ENCODE results near the gene TANC1.

TANC1 gene

DNA sequence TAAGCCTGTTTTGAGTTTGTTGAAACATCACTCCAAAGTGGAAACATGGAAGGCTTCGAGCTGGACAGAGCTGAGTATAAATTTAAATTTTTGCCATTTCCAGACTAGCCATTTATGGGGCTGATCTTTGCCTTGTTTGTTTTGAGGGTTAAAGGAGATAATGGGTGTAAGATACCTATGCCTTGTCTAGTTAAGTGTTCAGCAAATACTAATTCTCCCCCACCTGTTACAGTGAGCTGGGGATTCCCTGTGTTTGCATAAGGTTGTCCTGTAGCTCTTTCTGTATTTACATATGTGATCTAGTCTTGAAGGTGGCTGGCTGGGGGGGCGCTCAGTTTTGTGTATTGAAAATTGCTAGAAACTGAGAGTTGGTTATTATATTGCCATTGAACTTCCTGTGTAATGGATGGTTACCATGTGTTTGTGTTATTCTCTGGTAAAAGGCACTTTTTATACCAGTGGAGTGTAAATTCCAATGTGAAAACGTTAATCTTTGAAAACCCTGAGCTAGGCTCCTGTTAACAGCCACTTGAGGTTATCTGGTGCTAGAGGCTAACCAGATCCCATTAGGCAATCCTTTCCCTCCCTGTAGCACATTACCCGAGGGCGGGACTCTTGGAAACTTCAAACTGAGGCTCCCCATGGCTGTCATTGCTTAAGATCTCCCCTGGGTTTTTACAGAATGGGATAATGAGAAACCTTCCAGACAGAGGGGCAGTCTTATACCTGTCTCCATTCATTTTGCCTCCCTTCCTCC is 26.7 kb downstream of the TANC1 start:
- no peak for DNase-seq (ENCODE audit: low read depth in 2 of 2)

DNA sequence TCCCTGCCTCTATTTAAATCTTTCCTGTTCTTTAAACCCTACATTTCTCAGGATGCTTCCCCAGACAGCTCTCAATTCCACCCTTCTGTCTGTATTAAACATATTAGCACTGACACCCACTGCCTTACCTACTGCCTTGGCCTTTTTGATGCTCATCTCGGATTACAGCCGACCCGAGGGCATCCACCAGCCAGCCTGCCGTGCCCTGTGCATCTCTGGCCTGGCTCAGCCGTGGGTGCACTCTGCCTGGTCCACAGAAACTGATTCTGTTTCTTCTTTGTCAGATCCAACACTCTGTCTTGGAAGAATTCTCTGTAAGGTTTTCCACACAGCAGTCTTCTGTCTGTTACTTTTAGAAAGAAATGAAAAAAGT is 27.2 kb downstream of the TANC1 start:
- DNase-seq (ENCODE audit: low read depth in 2 of 2): no peak

DNA sequence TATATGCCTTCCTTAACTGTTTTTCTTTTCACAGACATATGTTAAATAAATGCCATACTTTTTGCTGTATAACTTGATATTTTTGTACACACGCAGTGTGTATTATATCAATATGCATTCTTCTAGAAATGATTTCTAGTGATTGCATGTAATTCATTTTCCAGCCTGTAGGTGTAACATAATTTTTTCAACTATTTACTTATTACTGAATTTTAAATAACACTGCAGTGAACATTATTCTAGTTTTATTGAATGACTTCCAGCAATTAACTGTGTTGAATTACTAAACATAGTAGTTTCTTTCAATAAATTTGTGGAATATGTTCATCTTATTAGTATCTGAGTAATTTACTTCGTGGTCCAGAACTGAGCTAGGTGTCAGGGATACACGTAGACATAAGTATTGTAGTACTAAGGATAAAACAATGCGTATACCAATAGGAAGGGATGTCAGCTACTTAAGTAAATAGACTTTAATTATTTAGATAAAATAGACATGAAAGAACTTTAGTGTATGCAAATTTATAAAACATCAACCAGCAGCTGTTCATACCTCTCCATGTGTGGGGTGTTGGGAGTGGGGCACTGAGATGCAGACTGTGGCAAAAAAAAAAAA is 28.0 kb downstream of the TANC1 start:
- no peak for DNase-seq (ENCODE audit: low read depth in 2 of 2)

DNA sequence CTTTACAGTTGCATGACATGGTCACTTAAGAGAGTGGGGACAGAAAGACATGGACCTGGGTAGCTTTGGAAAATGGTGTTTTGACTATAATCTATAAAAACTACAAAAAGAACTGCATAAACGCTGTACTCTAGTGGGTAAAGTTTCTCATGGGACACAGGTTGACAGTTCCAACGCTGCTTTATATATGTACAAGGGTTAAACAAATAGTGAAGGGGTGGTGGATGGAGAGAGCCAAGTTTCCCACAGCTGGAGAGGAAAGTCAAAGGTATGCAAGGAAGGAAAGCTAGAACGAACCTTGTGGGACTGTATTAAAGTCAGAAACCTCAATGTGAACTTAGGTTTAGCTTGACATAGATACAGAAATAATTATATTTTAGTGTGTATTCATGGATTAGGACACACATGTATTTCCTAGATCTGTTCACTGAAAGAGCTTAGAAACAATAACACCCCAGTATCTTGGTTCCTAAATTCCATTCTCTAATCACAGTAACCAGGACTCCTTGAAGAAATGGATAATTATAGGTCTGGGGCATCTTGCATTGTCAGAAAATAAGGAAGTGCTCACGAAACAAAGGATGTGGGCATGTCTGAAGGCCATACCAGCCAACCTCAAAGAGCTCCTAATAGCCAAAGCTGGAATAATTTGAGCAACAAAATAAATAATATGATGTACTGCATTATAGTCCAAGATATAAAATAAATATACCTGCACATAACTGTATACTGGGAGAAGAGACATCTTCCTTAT is 28.8 kb downstream of the TANC1 start:
- DNase-seq (ENCODE audit: low read depth in 2 of 2): no peak

DNA sequence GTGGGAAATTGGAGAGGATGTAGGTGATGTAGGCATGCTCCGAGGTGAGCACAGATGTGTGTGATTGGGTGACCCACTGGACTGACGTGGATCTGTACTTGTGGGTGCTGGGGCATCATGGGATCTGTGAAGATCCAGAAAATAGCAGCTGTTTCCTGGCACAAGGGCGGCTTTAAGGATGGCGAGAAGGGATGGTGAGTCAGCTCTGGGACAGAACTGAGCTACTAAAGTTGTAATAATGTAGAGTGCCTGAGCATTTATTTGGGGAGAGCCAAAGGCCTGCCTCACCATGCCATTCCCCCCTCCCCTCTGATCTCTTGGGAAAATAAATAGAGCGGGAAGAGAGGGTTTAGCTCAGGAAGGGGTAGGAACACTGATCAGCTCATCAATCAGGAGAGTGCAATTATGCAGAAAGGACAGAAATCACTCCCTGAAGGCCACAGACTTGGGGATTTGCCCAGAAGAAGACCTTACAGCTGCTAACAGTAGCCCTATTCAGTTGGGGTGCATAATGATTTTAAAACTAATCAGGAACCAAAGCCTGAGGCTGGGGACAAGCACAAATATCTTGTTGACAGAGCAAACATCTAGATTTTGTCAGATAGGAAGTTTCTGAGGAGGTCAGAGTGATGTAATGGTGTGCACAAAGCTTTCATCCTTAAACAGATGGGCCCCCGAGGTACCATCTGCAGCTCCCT is 30.3 kb downstream of the TANC1 start:
- DNase-seq (ENCODE audit: low read depth in 2 of 2): no peak

DNA sequence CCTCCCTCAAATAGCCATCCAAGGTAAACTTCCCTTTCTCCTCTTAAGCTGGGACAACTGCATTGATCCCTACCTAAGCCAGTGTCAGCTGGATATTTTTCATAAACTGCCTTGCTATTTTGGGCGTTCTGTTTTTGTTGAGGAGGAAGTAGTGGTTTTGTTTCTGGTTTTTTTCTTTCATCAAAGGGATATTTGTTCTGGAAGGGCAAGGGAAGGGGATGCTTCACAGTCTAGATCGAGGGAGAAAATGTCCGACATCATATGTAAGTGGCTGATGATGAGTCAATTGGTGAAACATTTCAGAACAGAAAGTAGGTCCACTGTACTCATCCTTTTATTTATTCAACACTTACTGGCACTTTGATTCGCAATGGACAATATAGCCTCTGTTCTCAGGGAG is 31.0 kb downstream of the TANC1 start:
- no peak for DNase-seq (ENCODE audit: low read depth in 2 of 2)

DNA sequence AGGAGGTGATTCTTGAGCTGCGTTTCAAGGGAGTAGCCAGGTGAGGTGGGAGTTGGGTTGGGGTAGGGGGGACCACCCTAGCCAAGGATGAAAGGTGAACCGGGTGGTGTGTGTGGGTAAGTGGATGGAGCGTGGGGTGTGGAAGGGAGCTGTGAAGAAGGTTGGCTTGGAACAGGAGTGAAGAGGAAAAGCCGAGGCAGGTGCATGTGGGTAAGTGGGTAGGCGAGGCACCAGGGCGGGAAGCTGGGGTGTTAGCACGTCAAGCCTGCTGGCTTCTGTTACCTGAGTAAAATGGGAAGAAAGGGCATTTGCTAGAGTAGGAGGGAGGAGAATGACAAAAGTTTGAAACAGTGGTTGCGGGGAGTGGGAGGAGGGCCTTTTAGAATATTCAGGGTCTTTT is 31.6 kb downstream of the TANC1 start:
- no peak for DNase-seq (ENCODE audit: low read depth in 2 of 2)

DNA sequence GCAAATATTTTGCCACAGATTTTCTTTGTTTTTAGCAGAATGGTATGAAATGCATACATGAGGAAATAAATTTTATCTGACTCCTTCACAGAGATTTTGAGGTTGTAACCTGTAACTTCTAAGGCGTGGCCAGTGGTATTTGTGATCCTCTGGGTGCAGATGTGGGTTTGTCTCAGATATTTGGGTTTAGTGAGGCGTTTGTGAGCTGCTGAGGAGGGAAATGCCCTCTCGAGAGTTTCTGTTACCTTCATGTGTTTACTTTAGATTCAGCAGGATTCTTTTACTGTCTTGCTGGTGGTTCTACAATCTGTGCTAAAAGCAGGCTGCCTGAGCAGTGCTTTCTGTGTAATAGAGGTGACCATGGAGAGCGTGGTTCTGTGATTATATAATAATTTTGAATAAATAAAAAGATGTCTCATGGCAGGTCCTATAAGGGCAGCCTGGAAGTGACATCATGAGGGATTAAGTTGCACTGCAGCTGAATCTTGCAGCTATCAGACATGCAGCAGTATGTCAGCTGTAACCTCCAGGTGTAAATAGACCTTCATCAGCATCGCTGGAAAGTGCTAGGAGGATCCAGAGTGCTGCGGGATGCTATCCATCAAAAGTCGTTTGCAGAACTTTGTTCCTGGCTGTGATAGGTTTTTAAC is 34.1 kb downstream of the TANC1 start:
- DNase-seq (ENCODE audit: low read depth in 2 of 2): no peak

DNA sequence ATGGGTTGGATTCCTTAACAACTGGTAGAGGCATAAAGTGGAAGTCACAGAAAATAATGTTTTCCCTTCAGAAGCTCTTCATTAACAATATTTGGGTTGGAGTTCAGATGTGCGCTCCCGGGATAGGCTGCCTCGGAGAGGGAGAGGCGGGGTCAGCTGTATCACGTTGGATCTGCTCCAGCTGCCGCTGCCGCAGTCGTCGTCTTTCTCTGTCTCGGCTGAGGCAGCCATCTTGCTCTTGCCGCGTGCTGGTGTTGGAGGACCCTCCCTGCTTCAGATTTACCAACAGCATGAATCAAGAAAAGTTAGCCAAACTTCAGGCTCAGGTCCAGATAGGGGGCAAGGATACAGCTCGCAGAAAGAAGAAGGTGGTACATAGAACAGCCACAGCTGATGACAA is 35.1 kb downstream of the TANC1 start:
- DNase-seq (ENCODE audit: low read depth in 2 of 2): no peak

DNA sequence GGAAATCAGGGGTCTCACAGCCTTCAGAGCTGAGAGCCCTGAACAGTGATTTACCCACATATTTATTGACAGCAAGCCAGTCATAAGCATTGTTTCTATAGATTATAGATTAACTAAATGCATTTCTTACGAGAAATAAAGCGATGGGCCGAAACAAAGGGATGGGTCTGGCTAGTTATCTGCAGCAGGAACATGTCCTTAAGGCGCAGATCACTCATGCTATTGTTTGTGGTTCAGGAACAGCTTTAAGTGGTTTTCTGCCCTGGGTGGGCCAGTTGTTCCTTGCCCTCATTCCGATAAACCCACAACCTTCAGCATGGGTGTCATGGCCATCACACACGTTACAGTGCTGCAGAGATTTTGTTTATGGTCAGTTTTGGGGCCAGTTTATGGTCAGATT is 36.4 kb downstream of the TANC1 start:
- DNase-seq (ENCODE audit: low read depth in 2 of 2): no peak

DNA sequence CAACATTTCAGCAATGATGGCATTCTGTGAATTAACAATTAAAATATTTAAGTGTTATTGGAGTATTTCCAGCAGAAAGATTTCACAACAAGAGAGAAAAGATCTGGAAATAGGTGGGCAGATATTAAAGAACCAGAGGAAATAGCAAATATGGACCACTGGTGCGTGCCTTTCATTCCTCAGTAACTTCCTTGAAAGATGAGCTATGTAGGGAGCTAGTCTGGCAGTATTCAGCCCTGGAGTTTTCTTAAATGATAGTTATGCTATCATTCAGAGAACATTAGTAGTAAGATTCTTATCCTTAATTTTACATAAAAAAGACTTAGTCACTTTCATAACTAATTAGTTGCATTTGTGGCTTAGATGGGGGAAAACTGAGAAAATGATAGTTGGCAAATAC is 41.5 kb downstream of the TANC1 start:
- DNase-seq (ENCODE audit: low read depth in 2 of 2): no peak

DNA sequence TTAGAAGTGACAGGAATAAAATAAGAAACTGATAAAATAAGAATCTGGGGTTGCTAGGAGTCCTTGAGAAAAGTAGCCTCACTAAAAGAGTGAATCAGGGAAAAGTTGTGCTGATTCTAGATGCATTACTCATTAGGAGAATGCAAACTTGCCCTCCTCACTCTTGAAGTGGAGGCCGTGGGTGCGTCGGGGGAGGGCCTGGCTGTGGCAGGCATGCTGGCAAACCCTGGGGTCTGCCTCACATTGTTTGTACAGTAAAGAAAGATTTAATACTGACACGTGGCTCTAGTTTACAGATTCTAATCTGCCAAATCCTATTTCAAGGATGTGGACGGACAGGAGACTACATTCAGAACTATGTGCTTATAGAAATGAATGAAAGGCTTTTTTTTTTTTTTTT is 41.9 kb downstream of the TANC1 start:
- no peak for DNase-seq (ENCODE audit: low read depth in 2 of 2)

DNA sequence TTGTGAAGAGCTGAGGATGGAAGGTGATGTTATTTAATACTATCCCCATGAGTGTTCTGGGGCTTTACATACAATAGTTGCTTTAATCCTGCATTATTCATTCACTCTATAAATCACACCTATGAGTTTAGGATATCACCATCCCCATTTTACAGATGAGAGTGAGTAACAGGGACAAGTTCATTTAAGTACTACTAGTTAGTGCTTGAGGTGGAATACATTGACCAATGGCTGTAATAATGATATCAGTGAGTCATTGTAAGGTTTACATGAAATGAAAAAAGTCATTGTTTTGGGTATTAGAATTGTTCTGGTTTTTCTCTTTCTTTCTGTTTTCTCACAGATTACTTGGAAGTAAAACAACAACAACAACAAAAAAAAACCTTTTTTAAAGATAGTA is 42.5 kb downstream of the TANC1 start:
- no peak for DNase-seq (ENCODE audit: low read depth in 2 of 2)

DNA sequence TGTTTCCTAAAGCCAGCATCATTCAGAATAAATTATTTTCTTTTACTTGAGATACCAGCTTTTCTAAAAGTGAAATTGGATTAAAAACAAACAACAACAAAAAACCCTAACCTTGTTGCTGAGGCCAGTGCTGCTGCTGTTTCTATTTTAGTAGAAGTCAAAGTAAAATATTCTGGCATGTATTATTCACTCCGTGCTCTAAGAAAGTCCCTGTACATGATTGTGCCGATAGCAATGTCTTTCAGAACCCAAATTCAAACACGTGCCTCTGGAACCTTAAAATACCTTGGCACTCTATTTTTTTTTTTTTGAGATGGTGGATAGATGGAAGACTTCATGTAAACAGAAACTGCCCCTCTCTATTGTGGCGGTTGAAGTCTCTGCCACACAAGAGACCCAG is 43.7 kb downstream of the TANC1 start:
- DNase-seq (ENCODE audit: low read depth in 2 of 2): no peak

DNA sequence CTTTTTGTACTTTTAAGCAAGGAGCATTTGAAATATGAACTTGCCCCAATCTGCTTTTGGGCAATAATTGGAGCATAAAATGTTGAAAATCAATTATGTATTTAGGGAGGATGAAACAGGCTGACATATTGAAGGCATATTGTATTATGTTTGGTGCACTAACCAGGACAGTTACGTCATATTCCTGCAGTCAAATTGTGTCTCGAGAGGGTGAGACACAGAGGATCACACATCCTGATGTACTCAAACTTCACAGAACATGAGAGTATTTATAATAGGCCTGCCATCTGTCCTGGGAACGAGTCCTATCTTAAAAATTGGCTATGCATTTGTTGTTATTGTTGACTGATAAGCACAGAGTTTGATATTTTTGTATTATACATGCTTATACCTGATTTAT is 44.7 kb downstream of the TANC1 start:
- no peak for DNase-seq (ENCODE audit: low read depth in 2 of 2)

DNA sequence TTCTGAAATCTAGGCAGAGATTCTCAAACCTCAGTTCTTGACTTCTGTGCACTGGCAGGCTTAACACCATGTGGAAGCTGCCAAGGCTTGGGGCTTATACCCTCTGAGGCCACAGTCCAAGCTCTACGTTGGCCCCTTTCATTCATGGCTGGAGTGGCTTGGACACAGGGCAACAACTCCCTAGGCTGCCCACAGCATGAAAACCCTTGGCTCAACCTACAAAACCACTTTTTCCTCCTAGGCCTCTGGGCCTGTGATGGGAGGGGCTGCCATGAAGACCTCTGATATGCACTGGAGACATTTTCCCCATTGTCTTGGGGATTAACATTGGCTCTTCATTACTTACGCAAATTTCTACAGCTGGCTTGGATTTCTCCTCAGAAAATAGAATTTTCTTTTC is 46.7 kb downstream of the TANC1 start:
- no peak for DNase-seq (ENCODE audit: low read depth in 2 of 2)

DNA sequence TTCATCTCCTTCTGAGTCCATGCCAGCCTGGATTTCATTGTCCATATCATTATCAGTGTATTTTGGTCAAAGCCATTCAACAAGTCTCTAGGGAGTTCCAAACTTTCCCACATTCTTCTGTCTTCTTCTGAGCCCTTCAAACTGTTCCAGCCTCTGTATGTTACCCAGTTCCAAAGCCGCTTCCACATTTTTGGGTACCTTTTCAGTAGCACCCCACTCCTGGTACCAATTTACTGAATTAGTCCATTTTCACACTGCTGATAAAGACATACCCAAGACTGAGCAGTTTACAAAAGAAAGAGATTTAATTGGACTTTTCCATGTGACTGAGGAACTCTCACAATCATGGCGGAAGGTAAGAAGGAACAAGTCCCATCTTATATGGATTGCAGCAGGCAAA is 47.4 kb downstream of the TANC1 start:
- no peak for DNase-seq (ENCODE audit: low read depth in 2 of 2)

DNA sequence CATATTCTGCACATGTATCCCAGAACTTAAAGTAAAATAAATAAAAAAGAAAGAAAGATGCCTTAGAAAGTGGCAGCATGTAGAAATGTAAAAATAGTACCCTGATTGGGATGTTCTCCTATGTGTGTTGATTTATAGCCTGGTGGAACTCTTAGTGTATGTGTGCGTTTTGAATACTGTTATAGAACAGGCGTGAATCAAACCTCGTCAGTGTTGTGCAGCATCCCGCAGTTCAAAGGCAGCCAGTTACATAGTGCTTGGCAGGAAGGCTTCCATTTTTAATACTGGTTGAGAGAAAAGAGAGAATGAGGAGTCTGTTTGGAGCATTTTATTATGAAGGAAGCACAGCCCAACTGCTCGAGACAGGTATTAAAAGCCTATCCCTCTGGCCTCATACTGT is 49.4 kb downstream of the TANC1 start:
- no peak for DNase-seq (ENCODE audit: low read depth in 2 of 2)

DNA sequence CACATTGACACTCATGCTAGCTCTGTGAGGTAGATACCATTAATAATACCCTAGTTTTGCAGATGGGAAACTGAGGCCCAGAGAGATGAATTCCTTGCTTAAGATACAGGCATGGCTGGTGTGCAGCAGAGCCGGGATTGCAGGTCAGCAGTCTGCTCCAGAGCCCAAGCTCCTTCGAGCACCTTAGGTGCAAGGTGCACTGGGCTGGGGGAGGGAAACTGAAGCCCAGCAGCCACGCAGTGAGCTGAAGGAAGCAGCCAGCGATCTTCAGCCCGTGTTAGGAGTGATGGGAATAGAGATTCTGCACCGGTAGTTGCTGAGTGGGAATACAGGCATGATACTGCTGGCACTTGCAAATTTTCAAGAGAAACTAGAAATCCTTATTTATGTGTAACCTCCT is 50.6 kb downstream of the TANC1 start:
- DNase-seq (ENCODE audit: low read depth in 2 of 2): no peak

DNA sequence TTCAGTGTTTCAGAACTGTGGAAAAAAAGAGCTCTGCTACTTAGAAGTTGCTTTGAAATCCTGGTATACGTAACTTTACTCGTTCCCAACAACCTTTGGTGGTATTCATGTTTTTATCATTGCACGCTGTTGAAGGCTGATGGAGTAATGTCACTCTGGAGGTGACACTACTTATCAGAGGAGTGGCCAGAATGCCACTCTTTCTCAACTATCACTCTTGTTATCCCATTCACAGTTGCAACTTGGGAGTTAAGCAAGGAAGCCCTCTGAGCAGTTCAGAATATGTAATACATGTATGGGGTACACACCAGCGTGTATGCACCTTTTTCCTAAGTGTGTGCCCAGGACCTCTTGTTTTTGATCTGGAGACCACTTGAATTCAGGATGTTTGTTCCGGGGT is 53.6 kb downstream of the TANC1 start:
- DNase-seq (ENCODE audit: low read depth in 2 of 2): no peak

DNA sequence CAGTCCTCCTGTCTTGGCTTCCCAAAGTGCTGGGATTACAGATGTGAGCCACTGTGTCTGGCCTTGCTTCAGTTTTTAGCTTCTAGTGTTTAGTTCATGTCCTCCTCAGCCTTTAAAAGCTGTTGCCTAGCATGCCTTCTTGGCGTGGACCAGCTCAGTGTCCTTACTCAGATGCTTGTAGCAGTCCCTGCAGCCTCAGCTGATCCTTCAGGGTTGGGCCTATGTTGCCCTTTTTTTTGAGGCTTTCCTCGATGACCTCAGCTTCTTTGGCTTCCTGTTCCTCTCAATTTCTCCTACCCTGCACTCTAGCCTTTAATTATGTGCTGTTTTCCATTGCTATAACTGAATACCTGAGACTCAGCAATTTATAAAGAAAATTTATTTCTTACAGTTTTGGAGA is 57.7 kb downstream of the TANC1 start:
- DNase-seq (ENCODE audit: low read depth in 2 of 2): no peak

DNA sequence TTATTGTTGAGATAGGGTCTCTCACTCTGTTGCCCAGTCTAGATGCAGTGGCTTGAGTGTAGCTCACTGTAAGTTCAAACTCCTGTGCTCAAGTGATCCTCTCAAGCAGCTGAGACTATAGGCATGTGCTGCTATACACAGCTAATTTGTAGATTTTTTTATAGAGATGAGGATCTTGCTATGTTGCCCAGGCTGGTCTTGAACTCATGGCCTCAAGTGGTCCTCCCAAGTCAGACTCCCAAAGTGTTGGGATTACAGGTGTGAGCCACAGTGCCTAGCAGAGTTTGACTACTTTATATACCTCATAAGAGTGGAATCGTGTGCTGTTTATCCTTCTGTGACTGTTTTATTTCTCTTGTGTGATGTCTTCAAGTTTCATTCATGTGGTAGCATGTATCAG is 60.3 kb downstream of the TANC1 start:
- no peak for DNase-seq (ENCODE audit: low read depth in 2 of 2)
